C4-2B (cell line): Measurements from ENCODE around the gene CCDC17.

Experiments
- H3K27ac ChIP-seq: fragments of 450-650 bp; 2 replicates; pipeline ENCODE4 v1.5.1; 2017
- ZFX ChIP-seq: fragments of 450-650 bp; IDR thresholded peaks from 2 replicates; pipeline ENCODE4 v1.6.1; 2017
- TF ChIP-seq, protein P1 (sequence below): fragments of 450-650 bp; conservative IDR thresholded peaks from 2 replicates; pipeline ENCODE4 v1.5.1; 2017; ENCODE audit warnings: mild to moderate bottlenecking

The CCDC17 gene

DNA sequence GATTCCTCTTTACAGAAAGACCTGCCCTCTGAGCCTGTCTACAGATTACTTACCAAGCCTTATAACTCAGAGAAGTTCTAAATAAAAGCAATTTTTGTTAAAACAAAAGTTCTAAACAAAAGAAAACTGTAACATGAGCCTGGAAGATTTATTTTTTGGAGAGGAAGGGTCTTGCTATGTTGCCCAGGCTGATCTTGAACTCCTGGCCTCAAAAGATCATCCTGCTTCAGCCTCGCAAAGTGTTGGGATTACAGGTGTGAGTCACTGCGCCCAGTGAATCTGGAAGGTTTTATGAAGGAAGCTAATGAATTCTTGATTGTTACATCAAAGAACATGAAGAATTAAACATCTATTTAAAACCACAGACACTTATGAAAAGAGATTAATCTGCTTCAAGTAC, 35.4 kb upstream of the CCDC17 start:
- H3K27ac ChIP-seq, result no peak overlapping the region
- TF ChIP-seq, protein P1, sequence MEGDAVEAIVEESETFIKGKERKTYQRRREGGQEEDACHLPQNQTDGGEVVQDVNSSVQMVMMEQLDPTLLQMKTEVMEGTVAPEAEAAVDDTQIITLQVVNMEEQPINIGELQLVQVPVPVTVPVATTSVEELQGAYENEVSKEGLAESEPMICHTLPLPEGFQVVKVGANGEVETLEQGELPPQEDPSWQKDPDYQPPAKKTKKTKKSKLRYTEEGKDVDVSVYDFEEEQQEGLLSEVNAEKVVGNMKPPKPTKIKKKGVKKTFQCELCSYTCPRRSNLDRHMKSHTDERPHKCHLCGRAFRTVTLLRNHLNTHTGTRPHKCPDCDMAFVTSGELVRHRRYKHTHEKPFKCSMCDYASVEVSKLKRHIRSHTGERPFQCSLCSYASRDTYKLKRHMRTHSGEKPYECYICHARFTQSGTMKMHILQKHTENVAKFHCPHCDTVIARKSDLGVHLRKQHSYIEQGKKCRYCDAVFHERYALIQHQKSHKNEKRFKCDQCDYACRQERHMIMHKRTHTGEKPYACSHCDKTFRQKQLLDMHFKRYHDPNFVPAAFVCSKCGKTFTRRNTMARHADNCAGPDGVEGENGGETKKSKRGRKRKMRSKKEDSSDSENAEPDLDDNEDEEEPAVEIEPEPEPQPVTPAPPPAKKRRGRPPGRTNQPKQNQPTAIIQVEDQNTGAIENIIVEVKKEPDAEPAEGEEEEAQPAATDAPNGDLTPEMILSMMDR, result no peak
- no peak for TF ChIP-seq ZFX

DNA sequence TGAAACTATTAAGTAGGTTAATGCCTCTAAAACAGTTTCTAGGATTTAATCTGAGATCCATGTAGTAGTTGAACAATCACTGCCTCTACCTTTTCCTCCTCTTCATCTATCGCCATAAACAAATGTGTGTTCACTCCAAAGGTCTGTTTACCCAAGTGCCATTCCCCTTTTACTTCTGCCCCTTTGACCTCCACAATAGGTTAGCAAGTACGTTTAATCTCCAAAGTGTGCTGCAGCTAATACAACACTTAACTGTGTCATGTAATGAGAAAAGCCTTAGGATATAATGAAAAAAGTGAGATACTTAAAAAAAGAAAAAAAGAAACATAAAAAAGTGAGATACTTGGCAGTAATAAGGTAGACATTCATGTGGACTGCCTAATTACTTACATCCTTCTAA, 34.3 kb upstream of the CCDC17 start:
- TF ChIP-seq, protein P1, result no peak

DNA sequence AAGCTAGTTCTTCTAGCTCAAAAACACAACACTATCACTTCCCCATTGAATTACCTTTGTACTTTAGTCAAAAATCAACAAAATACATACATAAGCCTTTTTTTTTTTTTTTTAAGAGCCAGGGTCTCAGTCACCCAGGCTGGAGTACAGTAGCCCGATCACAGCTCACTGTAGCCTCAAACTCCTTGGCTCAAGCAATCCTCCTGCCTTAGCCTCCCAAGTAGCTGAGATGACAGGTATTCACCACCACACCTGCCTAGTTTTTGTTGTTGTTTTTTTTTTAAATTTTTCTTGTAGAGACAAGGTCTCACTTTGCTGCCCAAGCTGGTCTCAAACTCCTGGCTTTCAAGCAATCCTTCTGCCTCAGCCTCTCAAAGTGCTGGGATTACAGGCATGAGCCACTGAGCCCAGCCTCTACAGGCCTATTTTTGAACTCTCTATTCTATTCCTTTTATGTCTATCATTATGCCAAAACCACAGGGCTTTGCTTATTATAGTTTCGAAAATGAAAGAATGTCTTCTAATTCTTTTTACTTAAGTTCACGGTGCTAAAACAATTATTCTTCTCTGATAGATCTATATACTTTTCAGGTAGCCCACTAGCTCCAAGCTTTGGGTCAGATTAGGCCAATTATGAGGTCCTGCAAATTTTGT, 32.8 kb upstream of the CCDC17 start:
- no peak for TF ChIP-seq ZFX
- TF ChIP-seq, protein P1, result no peak
- no peak overlapping the region for H3K27ac ChIP-seq

More for the DNA sequence above, 34.3 kb upstream of the CCDC17 start:
- no peak overlapping the region for H3K27ac ChIP-seq

DNA sequence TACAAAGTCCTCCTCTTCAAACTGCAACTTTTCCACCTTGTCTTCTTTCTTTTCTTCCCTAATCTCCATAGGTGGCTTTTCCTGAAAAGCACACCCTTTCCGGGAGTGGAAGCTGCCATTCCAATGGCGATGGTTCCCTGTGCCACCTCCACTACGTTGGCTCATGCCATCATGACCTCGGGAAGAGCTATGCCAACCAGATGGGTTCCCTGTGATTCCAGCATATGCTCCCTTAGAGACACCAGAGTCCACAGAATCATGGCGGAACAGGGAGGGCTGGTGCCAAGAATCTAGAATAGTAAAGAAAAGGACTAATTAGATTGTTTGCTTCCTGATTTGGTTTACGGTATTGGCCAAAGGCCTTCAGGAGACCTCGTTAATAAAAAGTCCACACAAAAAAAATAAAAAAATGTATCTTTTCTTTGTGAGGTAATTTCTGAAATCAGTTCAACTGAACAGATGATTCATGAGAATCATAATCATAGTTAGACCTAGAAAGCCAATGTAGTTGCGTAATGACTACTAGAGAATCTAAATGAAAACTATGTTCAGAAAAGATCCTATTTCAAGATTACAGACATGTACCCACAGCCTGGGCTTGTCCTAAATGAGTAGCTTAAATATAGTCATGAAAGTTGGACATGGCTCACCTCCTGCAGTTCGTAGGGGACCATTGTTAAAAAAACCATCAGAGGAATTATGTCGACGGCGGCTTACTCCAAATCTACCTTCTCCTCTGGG, 30.9 kb upstream of the CCDC17 start:
- H3K27ac ChIP-seq, result no peak overlapping the region
- TF ChIP-seq, protein P1, result no peak
- no peak for TF ChIP-seq ZFX

DNA sequence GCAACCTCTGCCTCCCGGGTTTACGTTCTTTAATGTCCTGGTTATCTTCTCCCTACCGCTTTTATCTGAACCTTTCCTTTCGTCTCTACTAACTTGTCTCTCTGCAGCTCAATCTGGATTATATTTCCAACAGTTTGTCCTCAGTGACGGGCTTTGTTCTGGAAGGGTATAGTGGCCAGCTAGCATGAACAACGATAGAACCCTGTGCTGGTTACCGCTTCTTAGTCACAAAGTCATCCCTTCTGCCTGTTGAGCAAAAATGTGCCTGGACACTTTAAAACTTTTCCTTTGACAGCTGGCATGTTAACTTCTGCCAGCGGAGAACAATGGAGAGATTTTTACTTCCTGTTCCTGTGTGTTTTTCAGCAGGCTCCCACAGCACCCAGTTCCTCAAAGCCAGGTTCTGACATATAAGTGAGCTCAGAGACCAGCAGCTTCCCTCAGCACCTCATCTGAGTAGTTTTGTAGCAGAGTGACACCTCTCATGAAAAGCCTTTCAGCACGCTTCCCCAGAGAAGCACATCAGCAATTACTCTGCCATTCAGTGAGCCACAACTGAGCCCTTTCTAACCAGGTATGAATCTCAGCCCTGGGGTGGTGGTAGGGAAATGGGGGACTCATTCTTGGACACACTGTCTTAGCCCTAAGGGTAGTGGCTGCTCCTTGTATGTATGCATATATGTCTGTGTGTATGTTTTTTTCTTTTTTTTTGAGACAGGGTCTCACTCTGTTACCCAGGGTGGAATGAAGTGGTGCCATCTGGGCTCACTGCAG, 23.6 kb upstream of the CCDC17 start:
- no peak for TF ChIP-seq ZFX
- TF ChIP-seq, protein P1, result no peak

DNA sequence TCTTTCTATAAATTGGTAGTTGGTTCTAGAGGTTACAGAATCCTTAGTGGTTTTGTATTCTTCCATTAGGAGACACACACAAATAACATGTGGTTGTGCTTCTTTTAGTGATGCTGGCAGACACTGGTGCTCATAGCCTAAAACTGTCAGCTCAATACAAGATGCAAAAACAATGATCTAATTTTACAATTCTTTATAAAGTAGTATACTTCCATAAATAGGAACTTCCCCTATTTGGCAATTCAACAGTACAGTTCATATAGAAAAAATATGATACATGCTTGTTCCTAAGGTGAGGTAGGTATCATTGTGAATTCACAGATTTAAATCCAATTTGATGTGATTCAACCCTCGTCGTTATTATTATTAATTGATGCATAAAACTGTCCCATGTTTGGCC, 20.8 kb upstream of the CCDC17 start:
- H3K27ac ChIP-seq, result no peak overlapping the region
- TF ChIP-seq ZFX, result no peak
- TF ChIP-seq, protein P1, result no peak

More for the DNA sequence above, 23.6 kb upstream of the CCDC17 start:
- H3K27ac ChIP-seq, result no peak overlapping the region

DNA sequence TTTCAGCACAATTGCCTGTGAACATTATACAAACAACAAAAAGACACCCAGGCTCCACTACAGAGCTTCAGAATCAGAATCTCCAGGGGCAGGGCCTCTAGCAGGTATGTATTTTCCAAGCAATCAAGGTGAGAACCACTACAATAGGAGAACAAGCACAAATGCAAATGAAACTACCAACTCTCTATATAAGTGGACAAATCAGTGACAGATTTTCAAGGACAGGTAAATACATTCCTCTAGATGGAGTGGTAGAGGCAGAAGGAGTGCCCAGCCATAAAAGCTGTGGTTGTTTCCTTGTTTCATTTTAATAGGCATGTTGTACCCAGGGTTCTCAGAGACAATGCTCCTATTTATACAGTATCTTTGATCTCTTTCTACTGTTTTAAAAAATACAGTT, 20.1 kb upstream of the CCDC17 start:
- no peak for TF ChIP-seq ZFX
- TF ChIP-seq, protein P1, result peak; percentile 80
- H3K27ac ChIP-seq, result peak overlapping the region; percentile 39
